ENCODE measurements around the gene KDSR. TPM values are rescaled to one million over a fixed set of nuclear protein-coding genes. Genes with fewer than 3 reads are reported as not detected.

Gene KDSR
- total and polyA plus RNA-seq, 2 of the 13 experiments (the other 11 are each of a cell fraction or from before 2014, with no cell fraction given): 10.4 to 20.9 TPM

DNA sequence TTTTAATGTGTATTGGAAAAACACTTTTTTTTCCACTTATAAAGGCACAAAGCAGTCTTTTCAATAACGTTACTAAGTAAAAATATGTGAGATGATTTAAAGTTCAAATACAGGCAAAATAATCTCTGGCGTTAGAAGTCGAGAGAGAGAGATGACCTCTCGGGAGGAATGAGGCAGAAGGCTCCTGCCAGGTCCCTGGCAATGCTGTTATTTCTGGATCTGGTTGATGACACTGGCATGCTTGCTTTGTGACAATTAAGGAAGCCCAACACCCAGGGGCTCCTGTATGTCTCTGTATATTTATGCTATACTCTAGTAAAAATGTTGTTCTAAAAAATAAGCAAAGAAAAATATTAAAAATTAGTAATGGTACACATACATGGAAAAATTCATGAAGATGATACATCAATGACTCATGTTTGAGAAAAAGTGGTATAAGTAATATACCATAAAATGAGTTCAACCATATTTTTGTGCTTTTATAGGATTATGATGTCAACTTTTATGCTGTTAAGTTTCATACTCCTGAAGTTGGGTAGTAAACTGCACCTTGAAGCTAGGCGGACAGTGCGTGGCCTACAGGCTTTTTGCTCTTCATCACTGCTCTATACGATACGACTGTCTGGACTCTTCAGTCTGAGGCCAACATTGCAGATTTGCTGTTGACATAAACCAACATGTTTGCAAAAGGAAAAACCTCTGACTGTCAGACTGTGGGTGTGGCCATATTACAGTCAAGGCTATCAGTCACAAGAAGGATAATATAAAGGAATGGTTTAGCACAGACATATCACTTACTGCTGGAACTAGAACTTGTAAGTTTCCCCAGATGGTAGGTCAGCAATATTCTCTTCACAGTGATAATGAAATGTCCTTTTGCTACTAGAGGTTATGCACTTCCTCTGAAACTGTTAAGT lies 35.5 kb upstream of the KDSR start:
- ChIA-PET CTCF (ENCODE audit: low intra/inter-chr PET ratio, low total read pairs) (no interaction called here), POLR2A (no interaction called here)
- no peaks in the 10 kb centered on the region for H4K20me1 ChIP-seq (ENCODE audit: insufficient read depth, low read length)
- FAIRE-seq (no peak), ATAC-seq (no peak; the same call in 2 of the 3 replicates), DNase-seq (ENCODE audit: low spot score) (no peak)
- no peak for TF ChIP-seq NFKBIZ (CRISPR knock-in tag; IDR thresholded peaks at IDR 0.05)
- 91% methylated on average over 8 of the region's 8 CpGs for WGBS (ENCODE audit: low lambda C conversion rate)
- intact Hi-C loops (cut with micrococcal nuclease; ENCODE audit: unreplicated experiment): no loop called here
- no TSS peak for BruUV-seq (replicated peaks)
- H3K9ac ChIP-seq (ENCODE audit: insufficient read depth, low read depth, low read length): no peak overlapping the region
- in situ Hi-C loops (cut with HindIII; ENCODE audit: extremely low pct_ligation_motif_present, low pct_unique_long_range_greater_than_20kb): no loop called here
- H3K79me2 ChIP-seq (ENCODE audit: insufficient read depth, low read length): no peaks in the 10 kb centered on the region
- no peak overlapping the region for H3K4me3 ChIP-seq (replicated peaks in 1 of 3; ENCODE audit: insufficient read depth in 1 of 3, low read depth in 2 of 3, low read length in 3 of 3)
- H3K4me1 ChIP-seq (ENCODE audit: insufficient read depth, low read length): no peaks in the 10 kb centered on the region
- H3K36me3 ChIP-seq (replicated peaks in 1 of 2; ENCODE audit: control insufficient read depth in 1 of 2, insufficient read depth in 2 of 2, low read length in 2 of 2): peaks cover 6 to 67% of the 10 kb centered on the region in 2 experiments; a peak in 4 of 5 replicates
- H3K9me3 ChIP-seq (ENCODE audit: low read length): no peaks in the 10 kb centered on the region
- H3K27me3 ChIP-seq (ENCODE audit: control insufficient read depth in 1 of 2, insufficient read depth in 2 of 2, low read length in 2 of 2): no peaks in the 10 kb centered on the region
- H2AFZ ChIP-seq (ENCODE audit: low read length): no peak overlapping the region
- H3K4me2 ChIP-seq (ENCODE audit: low read depth, low read length): no peak overlapping the region
- H3K27ac ChIP-seq (ENCODE audit: extremely low read length, insufficient read depth, low read length): no peak overlapping the region

DNA sequence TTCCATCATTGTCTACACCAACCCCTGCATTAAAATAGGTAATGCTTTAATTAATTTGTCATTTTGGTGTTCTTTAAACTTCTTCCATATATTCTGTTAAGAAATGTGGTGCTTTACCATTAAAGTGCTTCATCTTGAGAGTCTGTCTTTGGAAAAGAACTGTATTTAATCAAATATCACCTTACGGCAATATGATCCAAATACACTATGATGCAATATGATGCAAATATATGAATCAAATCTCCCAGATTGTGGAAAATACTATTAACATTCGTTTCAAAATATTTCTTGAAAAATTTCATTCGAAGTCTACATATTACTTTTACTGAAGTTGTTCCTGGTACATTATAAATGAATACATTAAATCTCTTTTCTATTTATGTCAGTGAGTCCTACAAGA lies 32.3 kb upstream of the KDSR start:
- H4K20me1 ChIP-seq (ENCODE audit: insufficient read depth, low read length): no peaks in the 10 kb centered on the region
- H3K4me1 ChIP-seq (ENCODE audit: insufficient read depth, low read length): no peaks in the 10 kb centered on the region
- H3K27me3 ChIP-seq (ENCODE audit: control insufficient read depth in 1 of 2, insufficient read depth in 2 of 2, low read length in 2 of 2): no peaks in the 10 kb centered on the region
- no peaks in the 10 kb centered on the region for H3K79me2 ChIP-seq (ENCODE audit: insufficient read depth, low read length)
- no peak for FAIRE-seq
- no peak for DNase-seq (ENCODE audit: low spot score)
- no peak overlapping the region for H2AFZ ChIP-seq (ENCODE audit: low read length)
- WGBS (ENCODE audit: low lambda C conversion rate): 93% methylated on average over 3 of the region's 3 CpGs
- no peak overlapping the region for H3K4me3 ChIP-seq (replicated peaks in 1 of 3; ENCODE audit: insufficient read depth in 1 of 3, low read depth in 2 of 3, low read length in 3 of 3)
- intact Hi-C loops (cut with micrococcal nuclease; ENCODE audit: unreplicated experiment) (no loop called here), in situ Hi-C loops (cut with HindIII; ENCODE audit: extremely low pct_ligation_motif_present, low pct_unique_long_range_greater_than_20kb) (no loop called here)
- no peak for ATAC-seq
- ChIA-PET CTCF (ENCODE audit: low intra/inter-chr PET ratio, low total read pairs) (no interaction called here), POLR2A (no interaction called here)
- BruUV-seq (replicated peaks): no TSS peak
- H3K36me3 ChIP-seq (replicated peaks in 1 of 2; ENCODE audit: control insufficient read depth in 1 of 2, insufficient read depth in 2 of 2, low read length in 2 of 2): peaks cover 4 to 68% of the 10 kb centered on the region in 2 experiments; a peak in 4 of 5 replicates
- H3K9ac ChIP-seq (ENCODE audit: insufficient read depth, low read depth, low read length): no peak overlapping the region
- no peaks in the 10 kb centered on the region for H3K9me3 ChIP-seq (ENCODE audit: low read length)
- no peak overlapping the region for H3K4me2 ChIP-seq (ENCODE audit: low read depth, low read length)
- H3K27ac ChIP-seq (ENCODE audit: extremely low read length, insufficient read depth, low read length): no peak overlapping the region
- TF ChIP-seq ZNF879 (CRISPR knock-in tag; IDR thresholded peaks at IDR 0.05) (no peak), FOXC1 (CRISPR knock-in tag; IDR thresholded peaks at IDR 0.05; ENCODE audit: borderline replicate concordance) (no peak), ZNF891 (CRISPR knock-in tag; IDR thresholded peaks at IDR 0.05) (no peak), ZNF20 (CRISPR knock-in tag; IDR thresholded peaks at IDR 0.05) (no peak), SIX1 (CRISPR knock-in tag; IDR thresholded peaks at IDR 0.05; ENCODE audit: borderline replicate concordance) (no peak), ATRX (CRISPR knock-in tag; IDR thresholded peaks at IDR 0.05; ENCODE audit: borderline replicate concordance) (no peak), ATF7 (IDR thresholded peaks at IDR 0.05) (0 out of 2 replicates have a peak, but pooled peaks have one; percentile 6), ATF7 (CRISPR knock-in tag; IDR thresholded peaks at IDR 0.05) (no peak)
- TF ChIP-seq, protein P1, sequence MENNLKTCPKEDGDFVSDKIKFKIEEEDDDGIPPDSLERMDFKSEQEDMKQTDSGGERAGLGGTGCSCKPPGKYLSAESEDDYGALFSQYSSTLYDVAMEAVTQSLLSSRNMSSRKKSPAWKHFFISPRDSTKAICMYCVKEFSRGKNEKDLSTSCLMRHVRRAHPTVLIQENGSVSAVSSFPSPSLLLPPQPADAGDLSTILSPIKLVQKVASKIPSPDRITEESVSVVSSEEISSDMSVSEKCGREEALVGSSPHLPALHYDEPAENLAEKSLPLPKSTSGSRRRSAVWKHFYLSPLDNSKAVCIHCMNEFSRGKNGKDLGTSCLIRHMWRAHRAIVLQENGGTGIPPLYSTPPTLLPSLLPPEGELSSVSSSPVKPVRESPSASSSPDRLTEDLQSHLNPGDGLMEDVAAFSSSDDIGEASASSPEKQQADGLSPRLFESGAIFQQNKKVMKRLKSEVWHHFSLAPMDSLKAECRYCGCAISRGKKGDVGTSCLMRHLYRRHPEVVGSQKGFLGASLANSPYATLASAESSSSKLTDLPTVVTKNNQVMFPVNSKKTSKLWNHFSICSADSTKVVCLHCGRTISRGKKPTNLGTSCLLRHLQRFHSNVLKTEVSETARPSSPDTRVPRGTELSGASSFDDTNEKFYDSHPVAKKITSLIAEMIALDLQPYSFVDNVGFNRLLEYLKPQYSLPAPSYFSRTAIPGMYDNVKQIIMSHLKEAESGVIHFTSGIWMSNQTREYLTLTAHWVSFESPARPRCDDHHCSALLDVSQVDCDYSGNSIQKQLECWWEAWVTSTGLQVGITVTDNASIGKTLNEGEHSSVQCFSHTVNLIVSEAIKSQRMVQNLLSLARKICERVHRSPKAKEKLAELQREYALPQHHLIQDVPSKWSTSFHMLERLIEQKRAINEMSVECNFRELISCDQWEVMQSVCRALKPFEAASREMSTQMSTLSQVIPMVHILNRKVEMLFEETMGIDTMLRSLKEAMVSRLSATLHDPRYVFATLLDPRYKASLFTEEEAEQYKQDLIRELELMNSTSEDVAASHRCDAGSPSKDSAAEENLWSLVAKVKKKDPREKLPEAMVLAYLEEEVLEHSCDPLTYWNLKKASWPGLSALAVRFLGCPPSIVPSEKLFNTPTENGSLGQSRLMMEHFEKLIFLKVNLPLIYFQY (CRISPR knock-in tag; IDR thresholded peaks at IDR 0.05; ENCODE audit: borderline replicate concordance): no peak
- TF ChIP-seq, protein P2, sequence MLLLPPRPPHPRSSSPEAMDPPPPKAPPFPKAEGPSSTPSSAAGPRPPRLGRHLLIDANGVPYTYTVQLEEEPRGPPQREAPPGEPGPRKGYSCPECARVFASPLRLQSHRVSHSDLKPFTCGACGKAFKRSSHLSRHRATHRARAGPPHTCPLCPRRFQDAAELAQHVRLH (CRISPR knock-in tag; IDR thresholded peaks at IDR 0.05; ENCODE audit: borderline replicate concordance, low read depth): no peak

Data from HepG2 (cell line).